Measurements from ENCODE around the gene KCNMB2.

KCNMB2 gene

DNA sequence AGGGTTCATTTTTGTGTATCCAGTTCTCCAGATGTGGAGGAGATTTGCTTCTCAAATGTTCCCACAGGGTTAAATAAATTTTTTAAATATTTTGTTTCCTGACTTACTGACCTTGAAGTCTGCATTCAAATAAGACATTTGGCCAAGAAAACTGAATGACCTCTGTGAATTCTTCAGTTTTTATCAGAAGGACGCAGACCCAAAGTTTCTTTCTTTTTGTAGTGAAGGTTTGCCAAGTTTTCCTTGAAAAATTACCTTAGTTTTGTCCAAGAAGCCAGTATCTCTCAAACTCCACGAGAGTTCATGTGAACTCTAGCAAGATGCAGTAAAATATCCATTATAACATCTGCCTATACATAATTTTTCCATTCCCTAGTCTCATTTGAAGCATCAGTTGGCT is 332.4 kb downstream of the KCNMB2 start:
- no peak for DNase-seq (ENCODE audit: low read depth in 2 of 2)

GRCh38 chr3:178870085-178870484 is 333.8 kb downstream of the KCNMB2 start:
- no peak for DNase-seq (ENCODE audit: low read depth in 2 of 2)

DNA sequence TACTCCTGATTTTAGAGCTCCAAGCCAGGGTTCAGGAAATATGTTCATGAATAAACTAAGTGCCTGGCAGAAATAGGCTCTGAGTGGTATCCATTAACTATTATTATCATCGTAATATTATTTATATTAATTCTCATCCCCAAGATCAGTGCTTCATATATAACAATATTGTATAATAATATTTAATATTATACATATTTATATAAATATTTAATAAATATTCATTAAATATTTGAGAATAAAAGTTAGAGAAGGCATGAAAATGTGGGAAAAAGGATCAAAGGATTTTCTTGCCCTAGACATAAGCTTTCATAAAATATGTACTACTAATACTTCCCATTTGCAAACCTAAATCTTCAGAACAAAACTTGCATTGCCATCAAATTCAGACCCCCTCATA is 338.9 kb downstream of the KCNMB2 start:
- no peak for DNase-seq (ENCODE audit: low read depth in 2 of 2)

DNA sequence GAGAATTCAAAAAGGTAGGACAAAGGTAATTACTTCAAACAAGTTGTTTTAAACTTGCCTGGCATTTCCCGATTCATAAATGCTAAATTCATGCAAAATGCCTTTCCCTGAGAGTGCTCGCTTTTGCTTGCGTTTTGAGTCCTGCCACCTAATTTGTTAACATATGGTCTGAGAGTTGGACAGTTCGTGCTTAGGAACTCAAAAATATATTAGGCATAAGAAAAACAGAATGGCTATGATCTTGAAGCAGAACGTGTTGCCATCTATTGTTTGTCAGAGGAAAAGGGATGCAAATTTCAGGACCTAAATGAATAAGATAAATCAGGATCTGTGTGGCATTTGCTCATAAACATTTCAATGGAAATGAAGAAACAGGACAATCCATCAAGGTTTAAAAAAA is 339.6 kb downstream of the KCNMB2 start:
- no peak for DNase-seq (ENCODE audit: low read depth in 2 of 2)

DNA sequence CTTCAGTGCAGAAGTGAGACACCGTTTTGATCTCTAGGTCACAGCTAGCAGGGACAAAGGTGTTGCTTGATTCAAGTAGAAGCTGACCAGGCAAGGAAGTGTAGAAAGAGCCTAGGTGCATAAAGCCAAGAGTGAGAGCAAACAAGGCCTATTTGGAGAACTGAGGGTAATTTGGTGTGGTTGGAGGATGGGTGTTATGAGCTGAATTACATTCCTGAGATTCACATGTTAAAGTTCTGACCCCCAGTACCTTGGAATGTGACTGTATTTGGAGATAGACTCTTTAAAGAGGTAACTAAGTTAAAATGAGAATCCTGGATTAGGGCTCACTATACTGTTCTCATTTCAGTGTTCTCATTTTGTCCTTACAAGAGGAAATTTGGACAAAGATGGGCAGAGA is 344.0 kb downstream of the KCNMB2 start:
- no peak for DNase-seq (ENCODE audit: low read depth in 2 of 2)
